ENCODE data around the gene ARID2. TPM values are rescaled to one million over a fixed set of nuclear protein-coding genes. Genes with fewer than 3 reads are reported as not detected.
A peak's percentile ranks its signal among the peaks of the same experiment; 100 is the strongest.

ARID2 gene
- polyA plus RNA-seq, 3 donors from 2014 or later = 3.8 to 14.8 (median 4.3) TPM

DNA sequence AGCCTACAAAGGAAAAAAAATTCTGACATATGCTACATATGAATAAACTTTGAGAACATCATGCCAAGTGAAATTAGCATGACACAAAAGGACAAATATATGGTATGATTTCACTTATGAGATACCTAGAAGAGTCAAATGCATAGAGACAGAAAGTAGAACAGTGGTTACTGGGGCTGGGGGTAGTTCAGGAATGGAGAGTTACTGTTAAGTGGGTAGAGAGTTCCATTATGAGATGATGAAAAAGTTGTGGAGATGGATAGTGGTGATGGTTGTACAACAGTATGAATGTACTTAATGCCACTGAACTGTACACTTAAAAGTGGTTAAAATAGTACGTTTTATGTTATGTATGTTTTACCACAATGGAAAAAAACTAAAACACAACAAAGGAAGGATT is 168.6 kb downstream of the ARID2 start:
- no peak for DNase-seq
- Mint-ChIP-seq H3K4me1 (peaks cover 29% of the 10 kb centered on the region in 2 donors), H3K27ac (peak overlapping the region in 1 of 6 donors; percentile 10), H3K4me3 (no peak overlapping the region), H3K27me3 (ENCODE audit: low read depth in 3 of 3) (peaks cover 0 to 3% (median 0%) of the 10 kb centered on the region in 3 donors), H3K9me3 (no peaks in the 10 kb centered on the region), H3K36me3 (peaks cover 20 to 36% (median 30%) of the 10 kb centered on the region in 3 donors)

- Mint-ChIP-seq H3K9me3 (no peaks in the 10 kb centered on the region), H3K4me3 (no peak overlapping the region), H3K27ac (no peak overlapping the region), H3K27me3 (ENCODE audit: low read depth in 3 of 3) (no peaks in the 10 kb centered on the region), H3K36me3 (peaks cover 7 to 24% (median 22%) of the 10 kb centered on the region in 3 donors), H3K4me1 (no peaks in the 10 kb centered on the region)
- DNase-seq = no peak
Observed at GRCh38 chr12:45907955-45908354, 178.4 kb downstream of the ARID2 start.

DNA sequence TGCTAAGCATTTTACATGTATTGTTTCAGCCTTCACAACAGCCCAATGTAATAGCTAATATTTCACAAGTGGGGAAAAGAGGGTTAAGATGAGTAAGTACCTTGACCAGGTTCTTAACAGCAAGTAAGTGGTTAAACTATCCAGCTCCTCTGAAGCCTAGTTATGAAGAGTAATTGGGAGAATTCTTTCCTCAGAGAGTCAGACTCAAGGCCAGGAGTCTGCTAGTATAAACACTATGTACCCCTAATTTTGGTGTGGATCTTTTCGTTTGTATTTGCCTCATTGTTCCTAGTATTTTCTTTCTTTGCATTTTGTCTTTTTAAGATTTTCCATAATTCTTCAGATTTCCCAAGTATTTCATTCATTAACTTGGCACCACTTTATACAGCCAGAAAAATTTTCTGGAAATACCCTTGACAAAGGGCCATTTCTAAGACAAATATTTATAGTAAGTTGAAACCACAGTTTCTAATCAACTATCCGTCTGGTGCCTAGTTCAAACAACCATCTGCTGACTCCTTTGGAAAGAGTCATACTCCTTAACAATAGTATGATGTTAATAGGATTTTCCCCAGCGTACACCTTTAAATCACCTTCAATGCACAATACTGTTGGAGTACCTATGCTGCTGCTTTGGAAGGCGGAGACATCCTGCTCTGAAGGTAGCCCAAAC is 179.7 kb downstream of the ARID2 start:
- Mint-ChIP-seq H3K9me3 (no peaks in the 10 kb centered on the region), H3K27me3 (ENCODE audit: low read depth in 3 of 3) (no peaks in the 10 kb centered on the region), H3K4me1 (peaks cover 0 to 6% of the 10 kb centered on the region in 2 donors), H3K4me3 (no peak overlapping the region), H3K27ac (no peak overlapping the region), H3K36me3 (peaks cover 7 to 13% (median 12%) of the 10 kb centered on the region in 3 donors)
- DNase-seq = no peak

DNA sequence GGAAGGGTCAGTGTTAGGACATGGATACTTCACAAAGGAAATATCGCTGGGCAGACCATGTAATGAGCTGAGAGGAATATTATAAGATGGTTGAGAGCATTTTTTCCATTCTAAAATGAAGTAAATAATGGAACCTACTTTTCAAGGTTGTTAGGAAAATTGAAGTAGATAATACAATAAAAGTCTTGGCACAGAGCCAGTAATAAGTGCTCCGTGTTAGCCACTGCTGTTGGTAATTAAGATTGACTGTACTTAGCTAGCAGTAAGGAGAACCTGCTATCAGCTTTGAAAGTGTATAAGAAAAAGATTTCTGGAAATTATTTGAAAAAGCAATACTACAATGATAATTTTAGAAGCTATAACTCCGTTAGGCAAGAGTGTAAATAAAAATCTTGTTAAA is 183.3 kb downstream of the ARID2 start:
- Mint-ChIP-seq H3K4me3 (no peak overlapping the region), H3K9me3 (no peaks in the 10 kb centered on the region), H3K27me3 (ENCODE audit: low read depth in 3 of 3) (peaks cover 0 to 4% (median 0%) of the 10 kb centered on the region in 3 donors), H3K4me1 (peaks cover 0 to 9% of the 10 kb centered on the region in 2 donors), H3K27ac (peak overlapping the region in 2 of 6 donors; percentile 27 to 48), H3K36me3 (peaks cover 0 to 10% (median 0%) of the 10 kb centered on the region in 3 donors)
- no peak for DNase-seq

GRCh38 chr12:45913631-45914030 is 184.1 kb downstream of the ARID2 start:
- peaks cover 0 to 4% (median 0%) of the 10 kb centered on the region in 3 donors for H3K27me3 Mint-ChIP-seq (ENCODE audit: low read depth in 3 of 3)
- no peak overlapping the region for H3K4me3 Mint-ChIP-seq
- H3K36me3 Mint-ChIP-seq = peaks cover 0 to 10% (median 0%) of the 10 kb centered on the region in 3 donors
- no peaks in the 10 kb centered on the region for H3K9me3 Mint-ChIP-seq
- peaks cover 0 to 9% of the 10 kb centered on the region in 2 donors for H3K4me1 Mint-ChIP-seq
- peak overlapping the region in 1 of 6 donors; percentile 55 for H3K27ac Mint-ChIP-seq
- no peak for DNase-seq

DNA sequence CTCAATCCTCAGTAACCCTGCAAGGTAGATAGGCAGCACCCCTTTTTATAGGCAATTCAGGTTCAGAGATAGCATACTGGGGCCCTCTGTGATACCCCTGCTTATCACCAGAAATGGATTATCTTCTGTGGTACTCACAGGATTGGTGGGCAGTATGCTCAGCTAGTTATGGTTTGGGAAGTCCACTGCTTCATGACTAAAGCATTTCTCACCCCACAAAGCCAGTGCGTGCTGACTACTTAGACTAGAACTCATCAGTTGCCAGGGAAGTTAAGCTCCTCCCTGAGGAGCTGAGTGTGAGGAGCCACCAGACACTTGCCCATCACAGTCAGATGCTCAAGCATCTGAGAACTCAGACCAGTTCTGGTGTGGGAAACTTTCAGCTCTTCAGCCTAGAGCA is 184.6 kb downstream of the ARID2 start:
- H3K36me3 Mint-ChIP-seq = peaks cover 0 to 10% (median under 1%) of the 10 kb centered on the region in 3 donors
- peaks cover 0 to 4% (median 0%) of the 10 kb centered on the region in 3 donors for H3K27me3 Mint-ChIP-seq (ENCODE audit: low read depth in 3 of 3)
- no peaks in the 10 kb centered on the region for H3K9me3 Mint-ChIP-seq
- H3K27ac Mint-ChIP-seq = peak overlapping the region in 1 of 6 donors; percentile 55
- DNase-seq = no peak
- H3K4me1 Mint-ChIP-seq = peaks cover 0 to 9% of the 10 kb centered on the region in 2 donors
- H3K4me3 Mint-ChIP-seq = no peak overlapping the region

- peaks cover 0 to 9% of the 10 kb centered on the region in 2 donors for H3K4me1 Mint-ChIP-seq
- no peak overlapping the region for H3K4me3 Mint-ChIP-seq
- peaks cover 0 to 6% (median 4%) of the 10 kb centered on the region in 3 donors for H3K36me3 Mint-ChIP-seq
- no peaks in the 10 kb centered on the region for H3K9me3 Mint-ChIP-seq
- peaks cover 0 to 4% (median 0%) of the 10 kb centered on the region in 3 donors for H3K27me3 Mint-ChIP-seq (ENCODE audit: low read depth in 3 of 3)
- H3K27ac Mint-ChIP-seq = peak overlapping the region; percentile 5 to 65 (median 19)
- DNase-seq = no peak
Observed at GRCh38 chr12:45915405-45915804, 185.9 kb downstream of the ARID2 start.

DNA sequence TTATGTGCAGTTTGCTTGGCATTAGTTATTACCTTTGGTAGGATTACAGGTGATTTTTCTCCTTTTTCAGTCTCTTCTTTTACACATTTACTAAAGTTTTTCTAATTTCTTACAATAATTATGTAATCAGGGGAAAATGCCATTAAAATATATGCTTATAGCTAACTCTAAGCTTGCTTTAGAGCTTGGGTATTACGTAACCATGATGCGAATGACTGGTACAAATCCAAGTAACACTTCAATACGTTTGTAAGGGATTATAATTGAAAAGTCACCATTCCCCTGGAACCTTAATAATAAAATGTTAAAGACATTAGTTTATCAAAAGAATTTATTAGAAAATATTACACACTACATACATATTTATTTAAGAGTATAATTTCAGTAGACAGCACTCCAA is 189.3 kb downstream of the ARID2 start:
- DNase-seq = no peak
- Mint-ChIP-seq H3K4me3 (no peak overlapping the region), H3K9me3 (no peaks in the 10 kb centered on the region), H3K27ac (no peak overlapping the region), H3K4me1 (peaks cover 0 to 6% of the 10 kb centered on the region in 2 donors), H3K36me3 (peaks cover 7 to 22% (median 8%) of the 10 kb centered on the region in 3 donors), H3K27me3 (ENCODE audit: low read depth in 3 of 3) (peaks cover 0 to 4% (median 0%) of the 10 kb centered on the region in 3 donors)

DNA sequence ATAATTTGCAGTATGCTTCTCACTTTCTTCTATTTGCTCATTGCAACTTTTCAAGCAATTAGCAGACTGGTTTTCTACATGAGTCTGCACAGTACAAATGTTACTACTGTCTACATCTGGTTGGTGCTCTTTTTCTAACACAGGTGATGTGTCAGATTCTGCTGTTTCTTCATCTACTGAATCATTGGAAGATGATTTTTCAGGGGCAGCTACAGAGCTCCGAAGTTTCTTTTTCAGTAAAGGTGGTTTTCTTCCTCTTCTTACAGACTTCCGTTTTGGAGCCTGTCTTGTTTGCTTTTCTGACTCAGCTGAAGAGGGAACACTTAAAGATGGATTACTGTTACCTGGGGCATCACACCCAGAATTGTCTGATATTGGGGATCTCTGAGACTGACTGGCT is 198.8 kb downstream of the ARID2 start:
- H3K36me3 Mint-ChIP-seq = peaks cover 22 to 59% (median 40%) of the 10 kb centered on the region in 3 donors
- peaks cover 2 to 6% of the 10 kb centered on the region in 2 donors for H3K4me1 Mint-ChIP-seq
- no peaks in the 10 kb centered on the region for H3K9me3 Mint-ChIP-seq
- DNase-seq = no peak
- H3K4me3 Mint-ChIP-seq = no peak overlapping the region
- no peaks in the 10 kb centered on the region for H3K27me3 Mint-ChIP-seq (ENCODE audit: low read depth in 3 of 3)
- peak overlapping the region in 4 of 6 donors; percentile 6 to 64 (median 40) for H3K27ac Mint-ChIP-seq

GRCh38 chr12:45930369-45930768 is 200.9 kb downstream of the ARID2 start:
- Mint-ChIP-seq H3K27me3 (ENCODE audit: low read depth in 3 of 3) (no peaks in the 10 kb centered on the region), H3K4me1 (peaks cover 5 to 15% of the 10 kb centered on the region in 2 donors), H3K27ac (no peak overlapping the region), H3K36me3 (peaks cover 17 to 47% (median 40%) of the 10 kb centered on the region in 3 donors), H3K9me3 (no peaks in the 10 kb centered on the region), H3K4me3 (no peak overlapping the region)
- DNase-seq = no peak

DNA sequence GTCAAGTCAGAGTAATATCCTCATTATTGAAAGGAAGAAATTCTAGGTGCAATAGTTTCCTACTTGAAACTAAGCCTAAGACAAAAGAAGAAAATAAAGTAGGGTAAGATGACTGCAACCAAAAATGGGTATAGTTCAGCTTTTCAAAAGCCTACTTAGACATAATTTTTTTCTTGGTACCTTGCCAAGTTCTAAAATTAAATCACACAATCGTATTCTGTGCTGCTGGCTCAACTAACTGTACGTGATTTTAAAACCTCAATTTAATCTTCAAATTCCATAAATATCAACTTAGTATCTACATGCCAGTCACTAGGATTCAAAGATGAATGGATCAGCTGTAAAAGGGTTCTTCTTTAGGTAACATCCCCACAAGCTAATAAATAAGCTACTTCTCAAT is 204.0 kb downstream of the ARID2 start:
- no peak for DNase-seq
- Mint-ChIP-seq H3K27me3 (ENCODE audit: low read depth in 3 of 3) (peaks cover 0 to 3% (median 3%) of the 10 kb centered on the region in 3 donors), H3K36me3 (peaks cover 4 to 33% (median 18%) of the 10 kb centered on the region in 3 donors), H3K9me3 (no peaks in the 10 kb centered on the region), H3K4me1 (peaks cover 15 to 27% of the 10 kb centered on the region in 2 donors), H3K4me3 (no peak overlapping the region), H3K27ac (no peak overlapping the region)

DNA sequence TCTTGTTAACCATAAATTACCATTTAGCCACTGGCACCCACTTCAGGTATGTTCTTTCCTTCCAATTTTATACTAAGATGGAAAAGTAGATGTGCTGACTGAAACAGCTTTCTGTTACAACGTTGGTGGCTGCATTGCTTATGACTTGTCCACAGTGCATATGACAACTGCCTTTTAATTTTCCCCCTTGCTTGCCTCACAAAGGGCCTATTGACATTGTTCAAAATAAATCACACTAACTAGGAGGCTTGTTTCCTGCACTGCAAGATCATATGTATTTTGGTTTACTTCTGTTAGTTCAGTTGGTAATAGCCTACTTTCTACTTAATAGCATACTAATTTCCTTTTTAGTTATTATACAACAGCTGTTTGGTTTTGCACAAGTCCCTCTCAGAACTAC is 205.4 kb downstream of the ARID2 start:
- Mint-ChIP-seq H3K27me3 (ENCODE audit: low read depth in 3 of 3) (peaks cover 0 to 3% (median 3%) of the 10 kb centered on the region in 3 donors), H3K4me1 (peaks cover 17 to 27% of the 10 kb centered on the region in 2 donors), H3K9me3 (no peaks in the 10 kb centered on the region), H3K4me3 (no peak overlapping the region), H3K27ac (peak overlapping the region in 2 of 6 donors; percentile 4 to 12), H3K36me3 (peaks cover 7 to 28% (median 13%) of the 10 kb centered on the region in 3 donors)
- DNase-seq = no peak

- no peak overlapping the region for H3K27ac Mint-ChIP-seq
- peaks cover 0 to 4% (median 3%) of the 10 kb centered on the region in 3 donors for H3K27me3 Mint-ChIP-seq (ENCODE audit: low read depth in 3 of 3)
- peaks cover 20 to 53% of the 10 kb centered on the region in 2 donors for H3K4me1 Mint-ChIP-seq
- no peak overlapping the region for H3K4me3 Mint-ChIP-seq
- H3K36me3 Mint-ChIP-seq = peaks cover 17 to 36% (median 19%) of the 10 kb centered on the region in 3 donors
- DNase-seq = no peak
- H3K9me3 Mint-ChIP-seq = no peaks in the 10 kb centered on the region
Observed at GRCh38 chr12:45938566-45938965, 209.1 kb downstream of the ARID2 start.

GRCh38 chr12:45939759-45940158 is 210.3 kb downstream of the ARID2 start:
- Mint-ChIP-seq H3K4me3 (no peak overlapping the region), H3K27me3 (ENCODE audit: low read depth in 3 of 3) (peaks cover 0 to 4% (median 3%) of the 10 kb centered on the region in 3 donors), H3K9me3 (no peaks in the 10 kb centered on the region), H3K4me1 (peaks cover 24 to 61% of the 10 kb centered on the region in 2 donors), H3K36me3 (peaks cover 21 to 44% (median 23%) of the 10 kb centered on the region in 3 donors), H3K27ac (peak overlapping the region in 1 of 6 donors; percentile 42)
- no peak for DNase-seq
